K562 (cell line): Measurements from ENCODE around the gene ERCC1. TPM values are rescaled to one million over a fixed set of nuclear protein-coding genes. Genes with fewer than 3 reads are reported as not detected.

Source experiments
- ATAC-seq: fragments of 200-7000 bp; cut with Tn5 transposase; 3 replicates; pipeline ENCODE4 v1.9.1; 2020; ENCODE audit warnings: moderate library complexity
- BruUV-seq: library from RNA; stranded (reverse); fragments of 400-500 nt; replicated peaks from 2 replicates; lab custom pipeline; 2021; lab: Mats Ljungman, UMichigan
- CTCF ChIA-PET: fragments of 300-600 bp; formaldehyde crosslinking; extraction: SDS; loops from one replicate; lab custom pipeline; 2021; ENCODE audit warnings: low intra/inter-chr PET ratio; lab: Yijun Ruan, JAX
- POLR2A ChIA-PET: fragments of 300-600, 350-650 bp; sonication (Branson Sonifier 250); formaldehyde crosslinking; extraction: SDS; loops from one replicate; lab custom pipeline; 2021; ENCODE audit warnings: antibody characterized with exemption, inconsistent platforms; lab: Yijun Ruan, JAX
- DNase-seq, 4 experiments: peaks; one replicate each; pipeline versions ENCODE4 v3.0.0 to v3.0.0-alpha.2; 2011 to 2018; ENCODE audit warnings: low spot score in 3 of 4, mixed read lengths in 3 of 4; ENCODE audit errors: extremely low read depth in 1 of 4
- FAIRE-seq: peaks from 2 replicates; lab custom pipeline; 2011; peaks lifted over from hg19 to GRCh38; lab: Jason Lieb, UNC
- H2AFZ ChIP-seq: 2 replicates; pipeline ENCODE4 v1.6.0; 2011; ENCODE audit warnings: low read depth, low read length, control low read depth, inconsistent platforms
- H3K27ac ChIP-seq: fragments of 200-600 bp; 3 replicates; pipeline ENCODE4 v1.8.0; 2011; ENCODE audit warnings: low read depth, mild to moderate bottlenecking, control low read depth, inconsistent platforms, low read length, moderate library complexity, mixed read lengths; ENCODE audit errors: extremely low read depth
- H3K27me3 ChIP-seq, 2 experiments: fragments of 300-600 bp in 1 of 2; 2 replicates in 1 of 2; 3 replicates in 1 of 2; pipeline versions ENCODE4 v1.6.0 to v1.8.0; 2011; ENCODE audit warnings: inconsistent platforms in 2 of 2, low read length in 2 of 2, mild to moderate bottlenecking in 1 of 2, mixed read lengths in 1 of 2, moderate library complexity in 1 of 2; ENCODE audit not compliant: control insufficient read depth in 2 of 2, insufficient read depth in 2 of 2
- H3K36me3 ChIP-seq: fragments of 300-600 bp; 3 replicates; pipeline ENCODE4 v1.8.0; 2011; ENCODE audit warnings: mild to moderate bottlenecking, low read length, inconsistent platforms; ENCODE audit not compliant: control insufficient read depth, insufficient read depth
- H3K4me1 ChIP-seq, 2 experiments: fragments of 200-600 bp in 1 of 2; replicated peaks in 1 of 2; 2 replicates in 1 of 2; 3 replicates in 1 of 2; pipeline versions ENCODE4 v1.5.1 to v1.8.0; 2011; ENCODE audit warnings: inconsistent platforms in 2 of 2, low read length in 2 of 2, mild to moderate bottlenecking in 1 of 2, mixed read lengths in 1 of 2, moderate library complexity in 1 of 2; ENCODE audit not compliant: control insufficient read depth in 2 of 2, insufficient read depth in 2 of 2
- H3K4me2 ChIP-seq: 2 replicates; pipeline ENCODE4 v1.6.1; 2011; ENCODE audit warnings: low read length, control low read depth, inconsistent platforms, mixed read lengths; ENCODE audit not compliant: insufficient read depth
- H3K4me3 ChIP-seq: fragments of 200-600 bp; sonication (generic), shearing (Covaris generic); 2 replicates; pipeline ENCODE4 v1.5.1; 2016; ENCODE audit warnings: control low read depth, inconsistent platforms
- H3K79me2 ChIP-seq: fragments of 200-600 bp; 3 replicates; pipeline ENCODE4 v1.8.0; 2011; ENCODE audit warnings: low read length, inconsistent platforms; ENCODE audit not compliant: control insufficient read depth, insufficient read depth
- H3K9ac ChIP-seq, 2 experiments: 2 replicates each; pipeline versions ENCODE4 v1.6.0 to v1.6.1; 2011; ENCODE audit warnings: low read depth in 2 of 2, low read length in 2 of 2, control low read depth in 1 of 2, inconsistent platforms in 1 of 2, mild to moderate bottlenecking in 1 of 2, mixed read lengths in 1 of 2; ENCODE audit not compliant: insufficient read depth in 1 of 2
- H3K9me1 ChIP-seq: one replicate; pipeline ENCODE4 v1.6.0; 2011; ENCODE audit warnings: inconsistent platforms, mild to moderate bottlenecking, low read length, moderate library complexity; ENCODE audit not compliant: control insufficient read depth, insufficient read depth
- H3K9me3 ChIP-seq: replicated peaks from 2 replicates; pipeline ENCODE4 v1.5.1; 2011; ENCODE audit warnings: low read depth, low read length, inconsistent platforms; ENCODE audit not compliant: control insufficient read depth, insufficient read depth
- H4K20me1 ChIP-seq: replicated peaks from 2 replicates; pipeline ENCODE4 v1.6.1; 2011; ENCODE audit warnings: low read length, inconsistent platforms, mixed read lengths; ENCODE audit not compliant: control insufficient read depth, insufficient read depth
- EHMT2 ChIP-seq: fragments of 450-650 bp; IDR thresholded peaks from 2 replicates; pipeline ENCODE4 v1.6.1; 2018; ENCODE audit warnings: antibody characterized with exemption
- RBM25 ChIP-seq: fragments of 200-400 bp; formaldehyde crosslinking; IDR thresholded peaks from 2 replicates; pipeline ENCODE4 v1.6.1; 2018; ENCODE audit warnings: low read length, low read depth, moderate library complexity; ENCODE audit not compliant: severe bottlenecking
- SRSF1 ChIP-seq: fragments of 200-400 bp; formaldehyde crosslinking; IDR thresholded peaks from 2 replicates; pipeline ENCODE4 v1.6.1; 2017; ENCODE audit warnings: mild to moderate bottlenecking, low read depth, low read length, moderate library complexity
- WGBS: fragments of 100-300 bp; shearing (Covaris generic); methylation state at CpG from one replicate; pipeline ENCODE4 v1.1.6; 2016; ENCODE audit warnings: low coverage, mixed read lengths; ENCODE audit not compliant: insufficient coverage; ENCODE audit errors: missing lambda C conversion rate; 5-methylcytosine and 5-hydroxymethylcytosine counted together
- in situ Hi-C: fragments of 300-500 bp; cut with MboI; formaldehyde crosslinking; loops from 4 replicates; pipeline ENCODE4 v1.15.0; 2018; ENCODE audit warnings: inconsistent platforms, mixed read lengths
- intact Hi-C: fragments of 100-400 bp; cut with micrococcal nuclease; formaldehyde crosslinking; loops from 2 replicates; pipeline ENCODE4 v1.14.2; 2022
- polyA plus RNA-seq, 8 experiments: library from polyadenylated mRNA; depleted of rRNA in 4 of 8; stranded (reverse) in 5 of 8; unstranded in 3 of 8; fragments of >200 nt; fragmentation: Nextera tagmentation in 2 of 8; fragmentation: Illumina TruSeq in 1 of 8; extraction: Ambion mirVana in 2 of 8; extraction: Trizol in 1 of 8; gene quantifications; 2 replicates each; pipeline versions ENCODE4 v1.2.1 to v1.2.3, GENCODE V29; 2011 to 2014; ENCODE audit warnings: inconsistent platforms in 1 of 8, missing spikeins in 1 of 8
- total RNA-seq, 7 experiments: library from RNA; depleted of rRNA in 6 of 7; stranded (reverse); fragments of >200 nt in 6 of 7; fragmentation: Illumina TruSeq in 2 of 7; extraction: Trizol in 2 of 7; gene quantifications; 2 replicates each; pipeline versions ENCODE4 v1.2.1 to v1.2.3, GENCODE V29; 2011 to 2021; ENCODE audit warnings: low replicate concordance in 1 of 7
- TF ChIP-seq, protein P1 (sequence below): fragments of 250-450 bp; sonication (Bioruptor Pico); IDR thresholded peaks from 2 replicates; pipeline ENCODE4 v1.5.0; 2021
- TF ChIP-seq, protein P2 (sequence below): fragments of 250-450 bp; sonication (Bioruptor Pico); IDR thresholded peaks from 2 replicates; pipeline ENCODE4 v1.8.0; 2021; ENCODE audit warnings: mild to moderate bottlenecking, moderate library complexity

ERCC1 gene
- total and polyA plus RNA-seq, 9 of the 15 experiments (the other 6 are each of a cell fraction or from before 2014, with no cell fraction given), result 9.3 to 92.6 (median 60.0) TPM

DNA sequence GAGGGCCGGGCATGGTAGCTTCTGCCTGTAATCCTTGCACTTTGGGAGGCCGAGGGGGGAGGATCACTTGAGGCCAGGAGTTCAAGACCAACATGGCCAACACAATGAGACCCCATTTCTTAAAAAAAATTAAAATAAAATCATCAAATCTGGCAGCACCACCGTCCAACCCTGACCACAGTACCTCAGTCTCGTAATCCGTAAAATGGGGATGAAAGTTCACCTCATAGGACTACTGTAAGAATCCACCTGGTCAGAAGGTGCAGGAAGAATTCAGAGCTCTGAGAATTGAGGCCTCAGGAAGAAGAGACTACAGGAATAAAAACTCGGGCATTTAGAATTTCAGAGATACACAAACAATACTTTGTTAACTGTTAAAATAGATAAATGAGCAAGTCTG is 21.9 kb downstream of the ERCC1 start:
- ChIA-PET POLR2A (interaction anchor here (0.6 to 3.6 kb wide), 4 partner anchors 23 to 680 kb away, joined by 3 to 13 read pairs (median 3); no protein-coding TSS in a partner anchor), CTCF (interaction anchor here (0.6 to 1.1 kb wide), 2 partner anchors 84 to 150 kb away, joined by 3 to 4 read pairs; no protein-coding TSS in a partner anchor)
- no peak for ATAC-seq
- in situ Hi-C loops (no loop called here), intact Hi-C loops (no loop called here)
- H3K4me2 ChIP-seq, result no peak overlapping the region
- no peak overlapping the region for H3K27ac ChIP-seq
- H3K79me2 ChIP-seq, result peaks cover 24% of the 10 kb centered on the region
- H2AFZ ChIP-seq, result no peak overlapping the region
- H3K4me1 ChIP-seq, result peaks cover 22 to 61% of the 10 kb centered on the region in 2 experiments; a peak in 4 of 5 replicates
- no peaks in the 10 kb centered on the region for H3K9me1 ChIP-seq
- H3K36me3 ChIP-seq, result no peaks in the 10 kb centered on the region
- DNase-seq, result no peak
- H3K4me3 ChIP-seq, result no peak overlapping the region
- BruUV-seq, result no TSS peak
- H3K27me3 ChIP-seq, result no peaks in the 10 kb centered on the region
- no peak overlapping the region for H3K9ac ChIP-seq
- 75% methylated on average over 6 of the region's 6 CpGs for WGBS
- TF ChIP-seq, protein P1, sequence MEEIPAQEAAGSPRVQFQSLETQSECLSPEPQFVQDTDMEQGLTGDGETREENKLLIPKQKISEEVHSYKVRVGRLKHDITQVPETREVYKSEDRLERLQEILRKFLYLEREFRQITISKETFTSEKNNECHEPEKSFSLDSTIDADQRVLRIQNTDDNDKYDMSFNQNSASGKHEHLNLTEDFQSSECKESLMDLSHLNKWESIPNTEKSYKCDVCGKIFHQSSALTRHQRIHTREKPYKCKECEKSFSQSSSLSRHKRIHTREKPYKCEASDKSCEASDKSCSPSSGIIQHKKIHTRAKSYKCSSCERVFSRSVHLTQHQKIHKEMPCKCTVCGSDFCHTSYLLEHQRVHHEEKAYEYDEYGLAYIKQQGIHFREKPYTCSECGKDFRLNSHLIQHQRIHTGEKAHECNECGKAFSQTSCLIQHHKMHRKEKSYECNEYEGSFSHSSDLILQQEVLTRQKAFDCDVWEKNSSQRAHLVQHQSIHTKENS, result no peak
- TF ChIP-seq EHMT2 (no peak), SRSF1 (no peak), RBM25 (peak; percentile 60)
- TF ChIP-seq, protein P2, sequence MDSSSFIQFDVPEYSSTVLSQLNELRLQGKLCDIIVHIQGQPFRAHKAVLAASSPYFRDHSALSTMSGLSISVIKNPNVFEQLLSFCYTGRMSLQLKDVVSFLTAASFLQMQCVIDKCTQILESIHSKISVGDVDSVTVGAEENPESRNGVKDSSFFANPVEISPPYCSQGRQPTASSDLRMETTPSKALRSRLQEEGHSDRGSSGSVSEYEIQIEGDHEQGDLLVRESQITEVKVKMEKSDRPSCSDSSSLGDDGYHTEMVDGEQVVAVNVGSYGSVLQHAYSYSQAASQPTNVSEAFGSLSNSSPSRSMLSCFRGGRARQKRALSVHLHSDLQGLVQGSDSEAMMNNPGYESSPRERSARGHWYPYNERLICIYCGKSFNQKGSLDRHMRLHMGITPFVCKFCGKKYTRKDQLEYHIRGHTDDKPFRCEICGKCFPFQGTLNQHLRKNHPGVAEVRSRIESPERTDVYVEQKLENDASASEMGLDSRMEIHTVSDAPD (CRISPR knock-in tag), result no peak
- FAIRE-seq, result no peak
- H3K9me3 ChIP-seq, result no peaks in the 10 kb centered on the region
- no peaks in the 10 kb centered on the region for H4K20me1 ChIP-seq
